Nucleus accumbens (tissue), 56 donors: ENCODE data around the gene ATP6V1A.
A peak's percentile ranks its signal among the peaks of the same experiment; 100 is the strongest.

Experiments
- DNase-seq, 56 donors: peaks; one replicate each; lab custom pipeline; 2025; lab: John Stamatoyannopoulos, UW

The ATP6V1A gene

DNA sequence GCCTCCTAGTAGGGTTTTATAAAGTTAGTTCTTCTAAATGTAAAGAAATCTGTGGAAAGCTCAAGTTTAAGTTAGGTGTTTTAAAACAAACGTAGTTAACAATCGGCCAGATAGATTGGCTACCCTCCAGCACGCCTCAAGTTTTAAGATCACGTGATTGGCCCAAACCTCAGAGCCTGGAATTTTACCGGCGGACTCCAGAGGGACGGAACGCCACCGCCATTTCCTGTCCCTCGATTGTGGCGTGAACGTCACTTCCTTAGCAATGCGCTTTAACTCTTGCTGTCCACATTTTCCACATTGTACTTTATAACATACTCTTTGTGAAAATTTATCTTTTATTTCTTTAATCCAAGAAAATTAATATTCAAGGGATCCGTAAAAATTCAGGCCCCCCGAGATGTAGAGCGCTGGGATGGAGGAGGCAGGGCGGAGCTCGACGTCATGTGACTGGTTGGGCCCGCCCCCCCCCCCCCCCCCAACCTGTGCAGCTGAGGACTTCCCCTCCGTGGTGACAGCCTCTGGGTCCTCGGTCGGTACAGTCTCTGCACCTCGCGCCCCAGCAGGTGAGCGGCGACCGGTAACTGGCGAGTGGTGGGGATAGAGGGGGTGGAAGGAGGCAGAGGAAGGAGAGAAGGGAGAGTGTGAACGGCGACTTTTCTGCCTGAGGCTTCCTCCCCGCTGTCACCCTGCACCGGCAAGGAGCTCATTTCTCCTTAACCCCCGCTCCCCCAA, at the start of gene ATP6V1A:
Gene ATP6V1A (plus strand): TSS at position 488 of the 735 bp plus-strand sequence. CDS start 31,719 bp downstream, outside the sequence.
- DNase-seq, result peak in 55 of 56 donors; percentile 63 to 95 (median 90)

- DNase-seq, result peak in 2 of 56 donors; percentile 40 to 53
Observed at GRCh38 chr3:113697500-113698090, 49.2 kb upstream of the ATP6V1A start.

DNA sequence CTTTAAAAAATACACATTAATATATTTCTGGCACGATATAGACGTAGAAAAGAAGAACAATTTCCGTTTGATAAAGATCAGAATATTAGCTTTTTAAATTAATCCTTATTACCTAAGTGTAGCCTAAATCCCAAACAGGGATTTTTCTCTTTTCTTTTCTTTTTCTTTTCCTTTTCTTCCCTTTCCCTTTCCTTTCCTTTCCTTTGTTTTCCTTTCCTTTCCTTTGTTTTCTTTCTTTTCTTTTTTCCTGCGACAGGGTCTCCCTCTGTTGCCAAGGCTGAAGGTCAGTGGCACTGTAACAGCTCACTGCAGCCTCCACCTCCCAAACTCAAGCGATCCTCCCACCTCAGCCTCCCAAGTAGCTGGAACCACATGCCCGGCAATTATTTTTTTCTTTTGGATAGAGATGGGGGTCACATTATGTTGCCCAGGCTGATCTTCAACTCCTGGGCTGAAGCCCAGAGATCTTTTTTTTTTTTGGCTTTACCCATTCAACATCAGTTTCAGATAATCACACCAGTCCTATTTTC, 48.6 kb upstream of the ATP6V1A start:
- no peak for DNase-seq

GRCh38 chr3:113698956-113699355, 47.9 kb upstream of the ATP6V1A start:
- peak in 4 of 56 donors; percentile 3 to 13 (median 6) for DNase-seq

DNA sequence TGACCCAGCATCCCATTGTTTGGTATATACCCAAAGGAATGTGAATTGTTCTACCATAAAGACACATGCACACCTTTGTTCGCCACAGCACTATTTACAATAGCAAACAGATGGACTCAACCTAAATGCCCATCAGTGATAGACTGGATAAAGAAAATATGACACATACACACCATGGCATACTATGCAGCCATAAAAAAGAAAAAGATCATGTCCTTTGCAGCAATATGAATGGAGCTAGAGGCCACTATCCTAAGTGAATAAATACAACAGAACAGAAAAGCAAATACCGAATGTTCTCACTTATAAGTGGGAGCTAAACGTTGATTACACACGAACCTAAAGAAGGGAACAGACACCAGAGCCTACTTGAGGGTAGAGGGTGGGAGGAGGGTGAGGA, 39.0 kb upstream of the ATP6V1A start:
- no peak for DNase-seq

- no peak for DNase-seq
Observed at GRCh38 chr3:113712129-113712528, 34.7 kb upstream of the ATP6V1A start.

DNA sequence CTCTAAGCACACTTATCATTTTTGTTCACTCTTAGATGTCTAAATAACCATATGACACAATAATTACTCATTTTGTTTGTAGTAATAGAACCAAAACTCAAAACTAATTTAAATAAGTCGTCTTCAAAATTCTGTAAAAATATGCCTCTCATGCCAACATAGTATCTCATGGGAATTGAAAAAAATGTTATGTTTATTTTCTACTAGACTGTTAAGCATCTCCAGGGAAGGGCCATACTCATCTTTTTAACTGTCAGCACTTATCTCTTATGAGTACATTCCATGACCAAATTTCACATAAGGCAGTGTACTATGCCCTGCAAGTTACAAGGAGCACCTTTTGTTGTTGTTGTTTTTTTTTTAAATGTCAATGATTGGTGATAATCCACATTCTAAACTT, 32.1 kb upstream of the ATP6V1A start:
- no peak for DNase-seq

DNA sequence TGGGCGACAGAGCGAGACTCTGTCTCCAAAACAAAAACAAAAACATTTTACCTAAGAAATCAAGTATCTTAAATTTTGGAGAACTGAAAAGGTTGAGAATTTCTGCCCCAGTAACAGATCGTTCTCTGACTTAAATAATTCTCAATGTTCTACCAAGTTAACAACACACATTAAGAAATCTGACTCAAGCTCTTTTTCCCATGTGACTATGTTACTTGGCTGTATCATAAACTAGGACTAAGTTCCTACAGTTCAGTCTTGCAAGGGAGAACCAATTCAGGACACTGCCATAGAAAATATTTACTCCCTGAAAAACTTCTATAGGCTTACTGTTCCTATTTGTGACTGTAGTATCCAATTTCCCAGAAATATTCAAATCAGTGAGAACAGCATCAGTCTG, 29.5 kb upstream of the ATP6V1A start:
- no peak for DNase-seq

- DNase-seq, result no peak
Observed at GRCh38 chr3:113717818-113718217, 29.0 kb upstream of the ATP6V1A start.

DNA sequence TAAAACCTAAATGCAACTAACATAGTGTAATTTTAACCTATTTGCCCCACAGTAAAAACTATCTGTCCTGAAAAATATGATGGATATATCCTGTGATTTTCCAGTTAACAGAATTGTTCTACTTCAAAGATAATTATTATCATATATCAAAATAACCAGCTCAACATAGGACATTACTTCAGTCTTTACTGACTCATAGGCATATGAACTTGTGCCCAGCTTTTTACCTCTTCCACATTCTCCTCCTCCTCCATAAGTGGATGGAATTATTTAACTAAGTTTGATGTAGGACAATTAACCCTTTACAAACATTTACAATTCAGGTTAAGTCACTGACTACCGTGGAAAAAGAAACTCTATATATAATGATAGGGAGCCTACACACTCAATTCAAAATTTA, 27.5 kb upstream of the ATP6V1A start:
- no peak for DNase-seq

DNA sequence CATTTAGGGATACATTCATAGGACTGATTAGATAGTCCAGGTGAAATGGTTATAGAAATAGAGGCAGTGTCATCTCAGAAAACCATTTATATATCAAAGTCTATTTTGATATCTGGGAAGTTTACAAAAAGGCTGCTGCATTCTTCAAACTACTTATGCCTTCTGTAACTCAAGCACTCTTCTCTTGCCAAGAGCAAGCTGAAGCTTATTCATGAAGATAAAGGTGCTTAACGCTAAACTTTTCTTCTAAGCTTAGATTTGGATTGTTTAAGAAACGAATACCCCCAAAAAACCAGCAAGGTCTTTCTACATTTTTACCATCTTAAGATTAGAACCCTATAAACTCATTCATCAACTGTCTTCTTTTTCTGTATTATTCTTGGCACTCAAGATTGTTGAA, 27.1 kb upstream of the ATP6V1A start:
- DNase-seq, result no peak

DNA sequence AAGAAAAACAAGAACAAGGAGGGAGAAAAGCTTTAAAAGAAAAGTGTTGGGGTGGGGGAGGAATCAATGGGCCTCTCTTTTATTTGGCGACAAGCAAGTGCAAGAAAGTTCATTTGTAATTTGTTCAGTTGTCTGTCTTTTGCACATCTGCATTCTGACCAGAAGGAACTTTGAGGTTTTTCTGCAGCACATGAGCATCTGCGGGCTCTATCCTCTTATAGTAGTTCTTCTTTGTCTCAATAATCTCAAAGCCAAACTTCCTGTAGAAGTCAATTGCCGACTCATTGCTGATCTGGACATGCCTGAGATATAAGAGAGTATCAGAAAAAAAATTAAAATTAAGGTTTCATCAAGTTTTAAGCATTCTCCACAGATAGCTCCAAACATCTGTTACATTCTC, 25.2 kb upstream of the ATP6V1A start:
- no peak for DNase-seq

DNA sequence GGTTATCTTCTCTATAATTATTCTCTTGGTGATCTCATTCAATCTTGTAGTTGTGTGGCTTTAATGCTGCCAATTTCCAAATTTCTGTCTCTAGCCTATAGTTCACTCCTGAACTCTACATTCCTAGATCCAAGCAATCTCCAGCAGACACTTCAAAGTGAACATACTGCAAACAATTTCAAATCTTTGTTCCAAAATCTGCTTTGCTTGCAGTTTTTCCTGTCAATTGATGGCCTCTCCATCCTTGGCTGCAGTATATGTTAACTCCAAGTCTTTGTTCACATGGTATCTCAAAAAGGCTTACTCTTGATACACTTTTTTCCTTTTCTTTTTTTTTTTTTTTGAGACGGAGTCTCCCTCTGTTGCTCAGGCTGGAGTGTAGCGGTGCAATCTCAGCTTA, 18.2 kb upstream of the ATP6V1A start:
- no peak for DNase-seq

- DNase-seq, result no peak
Observed at GRCh38 chr3:113730550-113730949, 16.3 kb upstream of the ATP6V1A start.

DNA sequence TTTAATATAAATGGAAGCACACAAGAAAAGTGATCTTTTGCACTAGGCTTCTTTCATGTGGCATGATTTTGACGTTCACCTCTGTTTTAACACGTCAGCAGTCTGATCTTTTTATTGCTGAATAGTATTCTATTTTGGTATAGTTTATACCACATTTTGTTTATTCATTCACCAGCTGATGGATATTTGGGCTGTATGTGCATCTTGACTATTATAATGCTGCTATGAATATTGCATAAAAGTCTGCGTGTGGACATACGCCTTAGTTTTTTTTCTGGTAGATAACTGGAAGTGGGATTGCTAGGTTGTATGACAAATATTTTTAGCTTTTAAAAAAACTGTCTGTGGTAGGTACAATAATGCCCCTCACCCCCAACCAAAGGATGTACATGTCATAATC, 15.1 kb upstream of the ATP6V1A start:
- DNase-seq, result no peak

DNA sequence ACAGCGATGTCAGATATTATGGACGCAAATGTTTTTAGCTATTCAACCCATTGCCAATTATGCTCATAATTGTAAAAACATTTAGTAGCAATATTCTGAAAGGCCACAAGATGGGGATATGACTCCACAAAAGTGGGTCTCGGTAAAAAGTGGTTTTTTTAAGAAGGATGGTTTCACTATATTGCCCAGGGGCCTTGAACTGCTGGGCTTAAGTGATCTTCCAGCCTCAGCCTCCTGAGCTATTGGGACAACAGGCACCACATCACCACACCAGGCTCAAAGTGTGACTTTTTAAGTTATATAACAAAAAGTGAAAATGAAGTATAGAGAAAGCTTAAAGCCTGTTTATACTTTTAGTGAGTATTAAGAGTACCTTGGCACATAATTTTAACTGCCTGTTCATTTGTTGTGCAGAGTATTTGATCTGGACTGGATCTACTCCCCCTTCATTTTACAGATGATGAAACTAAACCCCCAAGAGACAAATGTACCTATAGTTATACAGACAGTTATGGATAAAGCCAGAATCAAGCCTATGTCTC, 10.2 kb upstream of the ATP6V1A start:
- DNase-seq, result peak in 7 of 56 donors; percentile 1 to 8 (median 3)

DNA sequence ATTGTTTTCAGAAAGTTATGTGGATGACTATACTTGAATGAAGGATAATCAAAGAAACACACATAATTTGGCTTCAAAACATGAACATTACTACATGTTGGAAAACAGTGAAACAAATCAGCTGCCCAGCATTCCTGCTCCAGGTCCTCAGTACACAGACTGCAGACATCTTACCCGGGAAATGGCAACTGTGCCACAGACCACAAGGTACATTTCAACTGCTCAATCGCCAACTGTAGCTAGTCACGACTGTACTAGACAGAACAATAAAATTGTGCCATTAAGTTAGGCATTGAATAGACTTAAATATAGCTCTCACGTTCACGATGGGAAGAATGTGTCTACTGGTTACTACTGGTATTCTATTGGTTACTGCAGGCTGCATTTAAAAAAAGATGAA, 5.7 kb upstream of the ATP6V1A start:
- DNase-seq, result no peak

DNA sequence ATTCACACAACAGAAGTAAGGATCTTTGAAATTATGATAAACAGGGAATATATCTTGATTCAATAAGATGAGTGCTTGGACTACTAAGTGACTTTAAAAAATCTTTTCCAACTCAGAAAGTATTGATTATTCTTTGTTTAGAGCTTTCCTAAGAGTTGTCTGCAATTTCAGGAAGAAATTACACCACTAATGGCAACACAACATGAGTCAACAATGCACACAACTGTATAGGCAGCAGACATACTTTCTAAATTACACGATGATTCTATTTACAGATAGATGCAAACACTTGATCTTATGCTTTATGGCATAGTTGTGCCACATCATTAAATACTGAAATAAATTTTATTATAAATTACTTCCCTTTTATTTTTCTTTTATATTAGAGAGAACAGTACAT, 5.2 kb upstream of the ATP6V1A start:
- DNase-seq, result no peak

- no peak for DNase-seq
Observed at GRCh38 chr3:113743006-113743630, 3.7 kb upstream of the ATP6V1A start.

GRCh38 chr3:113744941-113745755, 1.7 kb upstream of the ATP6V1A start:
- DNase-seq, result peak in 52 of 56 donors; percentile 3 to 76 (median 42)
